ENCODE results near the gene DNAJC6.

DNAJC6 gene

DNA sequence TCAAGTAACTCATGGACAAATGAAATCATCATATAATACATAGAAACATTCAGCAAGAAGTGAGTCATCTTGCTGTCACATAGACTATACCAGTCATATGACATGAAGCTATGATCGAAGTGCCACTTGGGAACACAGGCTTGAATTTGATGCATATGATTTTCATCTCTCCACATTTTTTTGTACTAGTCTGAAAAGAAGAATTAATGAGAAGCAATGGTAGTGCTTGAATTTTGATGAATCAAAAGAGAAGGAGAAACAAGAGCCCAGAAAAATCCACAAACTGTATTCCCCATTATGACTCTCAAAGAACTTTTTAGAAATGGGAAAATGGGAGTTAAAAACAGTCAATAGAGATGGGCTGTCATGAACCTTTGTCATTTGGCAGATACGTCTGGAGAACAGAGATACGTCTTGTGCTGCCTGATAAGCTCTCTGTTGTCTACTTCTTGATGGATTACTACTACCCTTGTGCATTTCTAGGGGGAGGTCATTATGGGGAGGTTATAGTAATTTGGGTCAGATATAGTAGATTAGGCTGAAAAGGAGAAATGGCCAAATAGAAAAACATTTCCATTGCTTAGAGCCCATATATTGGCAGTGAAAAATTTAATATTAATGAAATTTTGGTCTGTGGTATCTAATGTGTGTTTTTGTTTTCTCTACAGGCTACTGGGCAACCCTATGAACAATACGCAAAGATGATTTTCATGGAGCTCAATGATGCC lies 103.1 kb downstream of the DNAJC6 start:
- no peak for DNase-seq

DNA sequence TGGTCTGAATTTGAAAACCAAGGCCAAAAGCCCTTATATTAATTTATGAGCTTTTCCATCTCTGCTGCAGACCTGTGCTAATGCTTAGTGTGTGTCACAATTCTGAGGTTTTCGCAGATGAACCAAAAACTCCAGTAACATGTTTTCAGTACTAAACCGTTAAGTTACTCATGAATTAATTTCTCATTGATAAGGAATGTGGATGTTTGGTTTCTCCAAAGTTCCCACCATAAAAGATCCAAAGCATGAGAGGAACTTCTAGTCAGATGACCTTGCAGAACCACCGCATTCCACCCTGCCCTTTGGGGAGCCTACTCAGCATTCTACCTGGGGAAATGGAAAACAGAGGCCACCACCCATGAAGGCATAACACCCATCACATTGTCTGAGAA lies 103.6 kb downstream of the DNAJC6 start:
- no peak for DNase-seq

DNA sequence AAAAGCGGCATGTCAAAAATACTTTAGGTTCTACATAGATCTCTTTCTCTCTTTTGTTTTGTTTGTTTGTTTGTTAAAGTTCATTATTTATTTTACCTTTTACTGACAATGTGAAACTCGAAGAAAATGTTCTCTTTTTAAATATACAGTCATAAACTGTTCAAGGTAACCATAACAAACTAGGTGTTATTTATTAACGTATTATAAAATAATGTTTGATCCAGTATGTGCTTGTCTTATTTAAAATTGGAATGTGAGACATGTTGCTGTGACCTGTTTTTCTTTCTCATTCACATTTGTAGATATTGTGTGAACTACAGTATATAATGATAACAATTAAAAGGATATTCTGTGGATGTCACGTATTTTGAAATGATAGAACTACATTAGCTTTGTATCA lies 105.2 kb downstream of the DNAJC6 start:
- no peak for DNase-seq

DNA sequence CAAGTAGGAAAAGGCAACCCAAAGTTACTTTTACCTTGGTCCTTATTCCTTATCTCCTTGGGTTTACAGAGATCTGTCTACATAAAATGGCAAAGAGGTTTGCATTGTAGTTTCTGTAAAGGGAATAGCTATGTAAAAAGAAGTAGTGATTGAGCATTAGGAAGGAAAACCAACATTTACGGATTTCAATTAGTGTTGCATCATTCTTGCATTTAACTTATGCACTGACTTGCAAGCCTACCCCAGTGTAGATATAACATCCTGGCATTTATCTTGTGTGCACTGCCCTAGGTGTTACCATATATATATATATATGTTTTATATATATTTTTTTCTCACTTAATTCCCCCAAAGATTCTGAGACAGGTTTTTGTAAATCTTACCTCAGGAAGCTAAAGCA lies 107.4 kb downstream of the DNAJC6 start:
- DNase-seq = no peak

DNA sequence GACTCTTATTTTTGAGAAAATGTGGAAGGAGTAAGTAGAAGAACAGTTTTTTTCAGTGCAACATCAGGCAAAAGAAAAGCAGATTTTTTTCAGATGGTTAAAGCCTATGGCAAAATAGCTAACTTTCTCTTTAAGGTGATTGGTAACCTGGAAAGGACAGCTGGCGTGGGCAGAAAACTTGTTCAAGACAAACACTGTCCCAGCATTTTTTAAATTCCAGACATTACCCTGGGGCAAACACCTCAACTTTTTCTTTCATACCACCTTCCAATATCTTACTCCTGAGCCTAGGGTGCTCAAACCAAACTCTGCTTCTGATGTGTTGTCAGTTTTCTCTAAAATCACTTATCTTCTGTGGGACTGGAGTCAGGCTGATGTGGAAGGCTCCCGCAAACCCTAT lies 108.4 kb downstream of the DNAJC6 start:
- no peak for DNase-seq

DNA sequence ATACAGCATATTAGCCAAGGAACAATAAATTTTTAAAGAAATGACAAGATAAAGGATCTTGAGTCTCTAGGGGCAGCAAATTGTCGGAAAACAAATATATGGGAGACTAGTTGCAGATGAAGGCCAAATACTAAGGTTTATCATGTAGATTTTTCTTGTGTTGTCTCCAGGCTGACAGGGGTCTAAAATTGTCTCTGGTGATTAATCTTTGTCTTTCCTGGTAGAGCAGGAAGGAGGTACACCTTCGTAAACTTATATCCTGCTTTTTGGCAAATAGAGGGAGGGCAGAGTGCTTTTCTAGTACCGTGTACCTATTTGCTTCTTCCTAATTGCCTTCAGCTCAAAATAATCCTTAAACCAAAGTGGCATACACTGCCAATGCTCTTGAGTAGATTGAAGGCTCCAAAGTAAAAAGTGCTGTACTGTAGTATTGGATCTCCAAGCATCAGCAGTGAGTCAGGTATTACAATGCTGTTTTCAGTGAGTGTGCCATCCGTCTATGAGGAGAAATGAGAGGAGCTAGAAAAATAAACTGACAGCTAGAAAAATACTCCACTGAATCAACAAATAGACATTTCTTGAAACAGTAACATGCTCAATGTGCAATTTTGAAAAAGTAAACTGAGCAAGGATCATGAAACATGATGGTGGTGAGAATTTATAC lies 109.3 kb downstream of the DNAJC6 start:
- DNase-seq = no peak

DNA sequence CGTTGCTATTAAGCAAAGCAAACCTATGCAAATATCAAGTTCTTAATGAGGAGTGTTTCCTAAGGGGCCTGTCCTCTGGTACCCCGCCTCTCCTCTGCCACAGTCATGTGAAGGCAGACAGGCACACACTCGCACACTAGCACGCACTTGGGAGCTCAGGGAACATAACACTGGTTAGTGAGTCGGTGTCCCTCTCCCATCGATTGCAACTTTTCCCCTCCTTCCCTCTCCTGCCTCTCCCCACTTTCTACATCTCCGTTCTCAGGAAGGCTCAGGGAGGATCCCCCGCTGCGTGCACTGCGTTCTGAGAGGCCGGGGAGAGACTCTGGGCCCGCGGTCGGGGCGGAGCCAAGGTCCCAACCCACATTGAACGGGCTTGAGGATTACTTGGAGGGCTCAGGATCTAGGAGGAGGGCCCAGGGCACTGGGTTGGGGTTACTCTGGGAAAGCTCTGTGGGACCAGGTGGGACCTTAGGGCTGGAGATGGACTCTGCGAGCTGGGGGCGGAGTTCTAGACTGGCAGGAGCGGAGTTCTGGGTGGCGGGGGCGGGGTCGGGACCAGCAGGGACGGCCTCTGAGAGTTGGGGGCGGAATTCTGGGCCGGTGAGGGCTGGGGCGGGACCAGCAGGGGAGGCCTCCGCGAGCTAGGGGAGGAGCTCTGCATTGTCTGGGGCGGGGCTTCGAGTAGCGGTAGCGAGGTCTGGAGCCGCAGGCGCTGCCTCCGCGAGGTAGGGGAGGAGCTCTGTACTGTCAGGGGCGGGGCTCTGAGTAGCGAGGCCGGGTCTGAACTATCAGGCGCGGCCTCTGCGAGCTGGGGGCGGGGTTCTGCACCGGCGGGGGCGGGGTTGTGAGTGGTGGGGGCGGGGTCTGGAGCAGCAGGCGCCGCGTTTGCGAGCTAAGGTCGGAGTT lies 110.6 kb downstream of the DNAJC6 start:
- DNase-seq = peak; percentile 99

DNA sequence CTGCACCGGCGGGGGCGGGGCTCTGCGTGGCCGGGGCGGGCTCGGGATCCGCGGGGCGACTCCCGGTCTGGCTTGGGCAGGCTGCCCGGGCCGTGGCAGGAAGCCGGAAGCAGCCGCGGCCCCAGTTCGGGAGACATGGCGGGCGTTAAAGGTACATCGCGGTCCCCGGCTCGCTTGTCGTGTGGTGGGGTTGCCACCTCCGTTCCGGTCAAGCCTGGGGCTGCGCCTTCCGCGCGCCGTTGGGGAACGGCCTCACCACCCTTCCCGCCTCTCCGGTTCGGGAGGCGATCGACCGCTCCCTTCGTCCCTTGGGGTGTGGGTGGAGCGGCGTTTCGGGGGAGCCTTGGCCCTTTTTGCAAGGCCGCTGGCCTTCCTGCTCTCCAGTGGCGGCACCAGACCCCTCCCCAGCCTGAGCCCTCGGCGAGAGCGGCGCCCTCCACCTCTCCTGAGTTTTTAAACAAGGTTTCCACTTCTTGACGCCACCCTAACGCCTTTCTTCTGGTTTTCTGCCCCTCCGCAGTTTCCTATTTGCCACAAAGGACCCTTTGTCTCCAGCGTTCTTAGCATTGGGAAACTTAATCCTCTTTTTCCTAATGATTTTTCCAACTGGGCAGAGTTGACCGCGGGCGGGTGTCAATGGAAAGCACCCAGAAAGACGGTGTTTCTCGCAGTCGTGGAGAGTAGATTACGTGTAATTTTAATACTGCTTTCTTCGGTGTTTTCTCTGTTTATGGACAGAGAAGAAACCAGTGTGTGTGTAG lies 111.4 kb downstream of the DNAJC6 start, which contains the start of the genes LEPR and LEPROT:
TSS of gene LEPR (plus strand) at position 79 of the 761 bp plus-strand sequence. CDS start 144,898 bp downstream, outside the sequence.
TSS of gene LEPROT (plus strand) at position 79 of the 761 bp plus-strand sequence. CDS start at position 136, 57 bp downstream.
- DNase-seq = no peak

DNA sequence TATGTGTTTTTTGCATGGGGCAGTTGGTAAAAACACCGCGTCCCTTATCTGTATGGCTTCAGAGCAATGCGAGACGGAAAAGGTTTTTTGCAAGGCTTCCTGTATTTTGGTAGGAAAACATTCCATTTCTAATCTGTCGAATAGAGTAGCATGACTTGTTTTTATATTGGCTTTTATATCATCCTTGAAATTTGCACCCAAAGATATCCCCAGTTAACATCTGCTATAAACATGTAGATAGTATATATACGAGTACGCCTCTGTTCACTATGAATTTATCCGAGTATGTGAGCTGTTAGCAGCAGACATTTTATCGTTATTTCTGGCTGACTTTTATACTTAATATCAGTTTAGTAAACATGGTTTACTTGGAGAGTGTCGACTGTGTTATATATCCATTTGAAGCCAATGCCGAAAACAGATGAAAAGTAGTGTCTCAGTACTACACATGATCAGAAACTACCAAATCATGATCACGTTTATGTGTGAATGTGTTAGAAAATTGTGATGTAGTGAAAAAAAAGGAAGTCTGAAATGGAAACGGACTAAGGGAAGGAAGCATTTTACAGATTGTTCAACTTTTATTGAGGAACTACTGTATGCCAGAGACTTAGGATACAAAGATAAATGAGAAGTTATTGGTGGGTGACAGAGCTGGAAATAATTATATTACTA lies 112.1 kb downstream of the DNAJC6 start:
- no peak for DNase-seq

DNA sequence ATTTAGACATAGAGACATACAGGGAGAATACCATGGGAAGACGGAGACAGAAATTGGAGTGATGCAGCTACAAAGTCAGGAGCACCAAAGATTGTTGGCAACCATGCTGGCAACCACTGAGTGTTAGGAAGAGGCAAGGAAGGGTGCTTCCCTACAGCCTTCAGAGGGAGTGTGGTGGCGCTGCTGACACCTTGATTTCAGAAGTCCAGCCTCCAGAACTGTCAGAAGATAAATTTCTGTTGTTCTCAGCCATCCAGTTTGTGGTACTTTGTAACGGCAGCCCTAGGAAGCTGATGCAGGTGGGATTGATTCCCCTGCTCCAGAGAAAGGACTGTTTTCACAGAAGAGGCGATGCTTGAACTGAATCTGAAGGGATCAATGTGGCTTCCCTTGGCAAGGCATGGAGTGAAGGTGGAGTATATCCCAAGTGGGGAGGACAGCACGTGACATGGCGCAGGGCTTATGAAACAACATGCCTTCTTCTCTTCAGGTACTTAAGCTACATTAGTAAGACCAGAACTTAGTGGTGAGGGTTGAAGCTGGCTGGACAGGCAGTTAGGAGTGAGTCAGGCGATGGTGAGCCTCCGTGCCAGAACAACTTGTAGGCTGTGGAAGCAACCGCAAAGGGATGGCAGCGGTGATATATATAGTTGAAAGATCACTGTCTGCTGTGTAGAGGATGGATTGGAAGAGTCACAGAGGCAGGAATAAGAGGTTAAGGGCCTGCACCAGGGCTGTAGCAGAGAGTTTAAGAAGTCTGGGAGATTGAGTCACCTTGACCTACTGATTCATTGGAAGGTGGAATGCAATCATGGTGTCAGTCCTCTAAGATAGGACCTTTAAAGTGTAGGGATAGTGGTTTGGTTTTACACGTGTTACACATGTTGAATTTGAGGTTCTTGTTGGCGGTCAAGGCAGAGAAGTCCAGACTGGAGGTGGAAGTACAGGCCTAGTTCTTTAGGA lies 113.2 kb downstream of the DNAJC6 start:
- DNase-seq = no peak

DNA sequence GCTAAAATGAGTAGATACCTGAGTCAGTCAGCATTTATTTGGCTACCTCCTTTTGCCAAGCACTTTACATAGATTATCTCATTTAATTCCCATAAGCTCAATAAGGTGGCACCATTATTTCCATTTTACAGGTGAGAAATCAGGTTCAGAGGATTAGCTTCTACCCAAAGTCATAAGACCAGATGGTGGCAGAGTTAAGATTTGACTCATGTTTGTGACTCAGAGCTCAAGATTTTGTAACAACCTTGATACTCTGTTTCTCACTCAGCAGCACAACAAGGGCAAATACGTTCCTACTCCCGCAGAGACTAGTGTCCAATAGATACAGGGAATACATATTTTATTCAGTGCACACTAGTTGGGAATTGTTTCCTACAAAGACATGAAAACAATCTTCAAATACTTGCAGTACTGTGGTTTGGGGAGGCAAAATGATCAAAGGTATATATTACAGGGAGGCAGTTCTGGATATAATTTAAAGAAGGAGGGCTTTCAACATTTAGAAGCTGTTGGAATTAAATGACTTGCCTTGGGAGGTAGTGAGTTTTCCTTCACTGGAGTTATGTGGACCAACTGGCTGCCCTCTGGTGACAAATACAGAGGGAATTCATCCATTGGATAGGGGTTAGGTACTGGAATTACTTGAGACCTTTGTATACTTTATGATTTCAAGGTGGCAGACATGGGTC lies 114.7 kb downstream of the DNAJC6 start:
- no peak for DNase-seq

DNA sequence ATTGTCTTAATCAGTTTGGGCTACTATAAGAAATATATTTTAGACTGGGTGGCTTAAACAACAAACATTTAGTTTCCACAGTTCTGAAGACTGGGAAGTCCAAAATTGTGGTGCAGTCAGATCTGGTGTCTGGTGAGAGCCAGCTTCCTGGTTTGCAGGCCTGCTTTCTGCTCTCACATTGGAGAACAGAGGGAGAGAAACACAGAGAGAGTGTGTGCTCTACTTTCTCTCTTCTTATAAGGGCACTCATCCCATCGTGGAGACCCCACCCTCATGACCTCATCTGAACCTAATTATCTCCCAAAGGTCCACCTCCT lies 115.2 kb downstream of the DNAJC6 start:
- DNase-seq = no peak

DNA sequence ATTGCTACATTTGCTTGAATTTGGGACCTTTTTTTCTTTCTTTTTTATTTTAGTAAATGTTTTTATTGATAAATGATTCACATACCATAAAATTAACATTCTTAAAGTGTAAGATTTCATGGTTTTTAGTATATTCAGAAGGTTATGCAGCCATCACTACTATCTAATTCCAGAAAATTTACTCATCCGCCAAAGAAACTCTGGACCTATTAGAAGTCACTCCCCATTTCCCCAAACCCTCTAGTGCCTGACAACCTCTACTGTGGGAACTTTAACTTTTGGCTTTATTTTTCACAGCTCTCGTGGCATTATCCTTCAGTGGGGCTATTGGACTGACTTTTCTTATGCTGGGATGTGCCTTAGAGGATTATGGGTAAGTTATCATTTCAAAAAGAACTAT lies 115.7 kb downstream of the DNAJC6 start:
- no peak for DNase-seq

DNA sequence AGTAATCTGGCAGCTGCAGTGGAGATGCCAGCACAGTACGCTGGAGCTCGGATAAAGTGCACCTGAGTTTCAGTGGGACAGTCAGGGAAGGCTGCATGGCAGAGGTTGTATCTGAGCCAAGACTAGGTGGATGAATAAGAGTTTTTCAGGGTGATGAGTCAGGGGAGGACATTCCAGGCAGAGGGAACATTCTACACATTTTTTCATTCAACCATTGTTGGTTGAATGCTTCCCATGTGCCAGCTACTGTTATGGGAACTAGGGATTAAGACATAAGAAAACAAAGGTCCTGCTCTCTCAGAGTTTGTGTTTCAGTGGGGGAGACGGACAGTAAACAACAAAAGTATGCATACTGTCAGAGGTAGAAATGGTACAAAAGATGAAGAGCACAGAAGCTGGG lies 116.4 kb downstream of the DNAJC6 start:
- no peak for DNase-seq

DNA sequence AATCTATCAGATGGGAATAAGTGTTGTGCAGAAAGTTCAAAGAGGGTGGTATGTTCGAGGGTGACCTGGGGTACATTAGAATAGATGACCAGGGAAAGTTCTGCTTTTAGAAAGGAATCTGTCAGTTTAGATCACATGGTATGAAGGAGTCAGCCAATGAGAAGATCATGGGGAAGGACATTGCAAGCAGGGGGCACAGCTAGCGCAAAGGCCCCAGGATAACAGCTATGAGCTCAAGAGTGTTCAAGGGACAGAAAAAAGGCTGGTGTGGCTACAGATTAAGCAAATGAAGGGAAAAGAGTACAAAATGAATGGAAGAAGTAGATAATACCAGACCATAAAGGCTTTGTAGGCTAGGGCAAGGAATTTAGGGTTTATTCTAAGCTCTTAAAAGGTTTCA lies 119.7 kb downstream of the DNAJC6 start:
- DNase-seq = no peak

DNA sequence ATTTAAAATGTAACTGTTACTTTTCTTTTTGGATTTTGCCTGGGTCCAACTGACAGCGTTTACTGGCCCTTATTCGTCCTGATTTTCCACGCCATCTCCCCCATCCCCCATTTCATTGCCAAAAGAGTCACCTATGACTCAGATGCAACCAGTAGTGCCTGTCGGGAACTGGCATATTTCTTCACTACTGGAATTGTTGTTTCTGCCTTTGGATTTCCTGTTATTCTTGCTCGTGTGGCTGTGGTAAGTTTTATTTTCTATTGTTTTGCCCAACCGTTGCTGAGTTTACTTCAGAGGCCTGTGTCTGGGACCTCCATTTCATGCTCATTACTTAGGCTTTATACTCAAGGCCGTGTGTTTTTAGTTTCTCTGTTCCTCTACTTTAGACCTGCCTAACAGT lies 120.5 kb downstream of the DNAJC6 start:
- DNase-seq = no peak

DNA sequence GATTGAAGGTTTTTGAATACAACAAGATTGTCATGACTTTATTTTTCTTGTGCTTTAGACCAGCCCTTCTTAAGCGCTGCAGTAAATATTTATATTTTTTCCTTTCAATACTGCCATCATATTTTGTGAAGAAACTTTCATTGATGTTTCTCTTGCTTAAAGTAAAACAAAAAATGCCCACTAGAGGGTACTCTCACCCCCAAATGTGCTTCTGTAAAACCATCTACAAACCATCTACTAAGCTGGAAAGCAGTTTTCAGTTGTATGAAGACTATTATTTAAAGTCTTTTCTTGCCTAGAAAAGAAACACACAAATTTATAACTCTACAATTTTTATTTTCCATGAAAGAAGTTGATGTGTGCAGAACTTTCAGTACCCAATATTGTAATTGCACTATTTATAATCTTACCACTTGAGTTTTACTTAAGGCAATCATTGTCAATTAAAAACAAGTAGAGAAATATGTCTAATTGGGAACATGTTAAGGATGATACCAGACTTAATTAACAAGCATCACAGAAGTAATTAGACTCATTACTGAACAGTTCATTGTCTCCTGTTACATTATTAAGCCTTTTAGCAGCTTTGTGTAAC lies 121.9 kb downstream of the DNAJC6 start:
- DNase-seq = no peak

DNA sequence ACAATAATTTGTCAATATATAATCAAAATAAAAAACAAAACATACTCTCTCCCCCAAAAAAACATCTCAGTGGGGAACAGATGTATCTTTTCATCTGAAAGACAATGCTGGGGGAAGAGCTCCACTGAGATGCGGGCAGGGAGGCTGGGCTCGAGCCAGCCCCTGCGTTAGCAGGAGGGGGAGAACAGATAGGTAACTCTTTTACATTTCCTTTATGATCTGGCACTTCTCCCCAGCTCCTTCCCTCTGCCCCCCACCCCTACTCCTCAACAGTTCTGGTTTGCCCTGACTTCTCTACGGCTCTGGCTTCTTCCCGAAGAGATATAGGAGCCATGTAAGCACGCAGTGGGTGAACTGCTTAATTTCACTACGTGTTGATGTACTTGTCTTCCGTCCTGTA lies 123.6 kb downstream of the DNAJC6 start:
- DNase-seq = no peak

DNA sequence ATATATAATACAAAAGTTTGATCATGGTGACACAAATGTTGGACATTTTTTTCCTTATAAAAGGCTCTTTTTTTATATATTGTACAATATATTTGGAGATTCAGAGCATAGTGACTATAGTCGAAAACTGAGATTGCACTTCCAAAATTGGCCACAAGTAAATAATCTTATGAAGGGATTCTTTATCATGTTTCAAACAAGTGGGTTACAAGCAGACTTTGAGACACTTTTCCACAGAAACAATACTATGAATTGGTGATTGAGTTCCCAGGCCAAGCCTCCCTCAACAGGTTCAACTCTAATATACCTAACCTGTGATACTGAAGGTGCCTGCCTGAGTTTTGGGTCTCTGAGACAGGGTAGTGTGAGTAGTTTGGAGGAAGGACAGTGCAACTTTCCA lies 124.9 kb downstream of the DNAJC6 start:
- no peak for DNase-seq

DNA sequence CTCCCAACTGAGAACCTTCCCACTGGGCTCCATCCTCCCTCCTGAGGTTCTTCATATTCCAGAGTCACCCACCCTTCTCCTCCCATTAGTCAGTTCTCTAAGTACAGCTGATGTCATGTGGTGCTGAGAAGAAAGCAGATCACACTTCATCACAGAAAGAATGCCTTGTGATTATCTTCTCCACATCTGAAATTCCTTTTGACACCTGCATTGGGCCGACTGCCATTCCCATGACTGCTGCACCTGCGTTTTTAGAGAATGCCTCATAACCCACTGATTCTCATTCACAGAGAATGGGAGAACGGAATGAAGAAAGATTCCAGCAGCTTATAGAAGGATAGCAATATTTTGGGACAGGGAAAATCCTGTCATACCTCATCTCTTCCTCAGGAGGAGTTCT lies 125.4 kb downstream of the DNAJC6 start:
- no peak for DNase-seq

Data from femur (tissue), 1 donor.